GM12872 (cell line): ENCODE results near the gene TSPAN9.

ENCODE experiments used
- CTCF ChIP-seq: IDR thresholded peaks from 3 replicates; pipeline ENCODE4 v1.5.1; 2011; ENCODE audit warnings: low read depth, mild to moderate bottlenecking, low read length, moderate library complexity; ENCODE audit not compliant: insufficient read depth

TSPAN9 gene

GRCh38 chr12:3292677-3293412, 215.7 kb downstream of the TSPAN9 start:
- TF ChIP-seq CTCF: no peak

- no peak for TF ChIP-seq CTCF
Measured at GRCh38 chr12:3293446-3294161, 216.4 kb downstream of the TSPAN9 start.

- TF ChIP-seq CTCF: no peak
Measured at GRCh38 chr12:3294481-3294911, 217.3 kb downstream of the TSPAN9 start.

GRCh38 chr12:3295225-3295624, 218.0 kb downstream of the TSPAN9 start:
- no peak for TF ChIP-seq CTCF

- no peak for TF ChIP-seq CTCF
Measured at GRCh38 chr12:3295646-3296408, 218.6 kb downstream of the TSPAN9 start.

GRCh38 chr12:3296409-3296701, 219.2 kb downstream of the TSPAN9 start:
- TF ChIP-seq CTCF: no peak

GRCh38 chr12:3298603-3299002, 221.4 kb downstream of the TSPAN9 start:
- TF ChIP-seq CTCF: no peak
